ENCODE results near the gene GATA5. TPM values are rescaled to one million over a fixed set of nuclear protein-coding genes. Genes with fewer than 3 reads are reported as not detected.
"Not testable (repeated sequence)": the region's sequence is repeated elsewhere in the genome, so short reads cannot be mapped to it uniquely, and the experiment has no call there.

GATA5 gene
- total RNA-seq, 1 experiment from 2014 or later, result not detected

- DNase-seq (ENCODE audit: low read depth), result no peak
Measured at GRCh38 chr20:62430866-62431447, 44.8 kb downstream of the GATA5 start.

- DNase-seq (ENCODE audit: low read depth), result no peak
Measured at GRCh38 chr20:62430311-62430853, 45.4 kb downstream of the GATA5 start.

- DNase-seq (ENCODE audit: low read depth), result no peak
Measured at GRCh38 chr20:62429455-62430310, 46.1 kb downstream of the GATA5 start.

- peak; percentile 35 for DNase-seq (ENCODE audit: low read depth)
Measured at GRCh38 chr20:62428396-62429295, 47.1 kb downstream of the GATA5 start.

- no peak for DNase-seq (ENCODE audit: low read depth)
Measured at GRCh38 chr20:62428002-62428372, 47.8 kb downstream of the GATA5 start.

- no peak for DNase-seq (ENCODE audit: low read depth)
Measured at GRCh38 chr20:62427172-62428001, 48.4 kb downstream of the GATA5 start, which contains the start of gene RBBP8NL. TSS of gene RBBP8NL (minus strand) at chr20:62427539. CDS start at chr20:62419647, 7,892 bp downstream.

- DNase-seq (ENCODE audit: low read depth), result no peak
Measured at GRCh38 chr20:62426699-62427131, 49.1 kb downstream of the GATA5 start.

- not testable (repeated sequence) for DNase-seq (ENCODE audit: low read depth)
Measured at GRCh38 chr20:62426059-62426348, 49.8 kb downstream of the GATA5 start.

- DNase-seq (ENCODE audit: low read depth), result no peak
Measured at GRCh38 chr20:62425281-62426058, 50.3 kb downstream of the GATA5 start.

GRCh38 chr20:62424249-62425107, 51.3 kb downstream of the GATA5 start:
- DNase-seq (ENCODE audit: low read depth), result no peak

GRCh38 chr20:62423326-62423706, 52.5 kb downstream of the GATA5 start:
- DNase-seq (ENCODE audit: low read depth), result no peak

GRCh38 chr20:62422636-62423325, 53.0 kb downstream of the GATA5 start:
- DNase-seq (ENCODE audit: low read depth), result no peak

- no peak for DNase-seq (ENCODE audit: low read depth)
Measured at GRCh38 chr20:62421716-62421990, 54.1 kb downstream of the GATA5 start.

GRCh38 chr20:62420846-62421715, 54.7 kb downstream of the GATA5 start:
- no peak for DNase-seq (ENCODE audit: low read depth)

- DNase-seq (ENCODE audit: low read depth), result no peak
Measured at GRCh38 chr20:62419759-62420158, 56.0 kb downstream of the GATA5 start.

GRCh38 chr20:62418709-62419487, 56.9 kb downstream of the GATA5 start:
- DNase-seq (ENCODE audit: low read depth), result no peak

- no peak for DNase-seq (ENCODE audit: low read depth)
Measured at GRCh38 chr20:62417981-62418708, 57.6 kb downstream of the GATA5 start.

All from M059J (cell line).